SK-N-SH (cell line): ENCODE results near the gene SOX13. TPM values are rescaled to one million over a fixed set of nuclear protein-coding genes. Genes with fewer than 3 reads are reported as not detected.

Experiments used
- CTCF ChIA-PET: fragments of 300-600, 350-600 bp; formaldehyde crosslinking; extraction: SDS; loops from one replicate; lab custom pipeline; 2021; lab: Yijun Ruan, JAX
- POLR2A ChIA-PET: fragments of 350-600 bp; sonication (Branson Sonifier 250); formaldehyde crosslinking; extraction: SDS; loops from one replicate; lab custom pipeline; 2020; ENCODE audit warnings: antibody characterized with exemption, inconsistent platforms; lab: Yijun Ruan, JAX
- DNase-seq: peaks from one replicate; pipeline ENCODE4 v3.0.0; 2012
- H2AFZ ChIP-seq: fragments of 200-600 bp; sonication (generic); 2 replicates; pipeline ENCODE4 v1.8.1; 2016; ENCODE audit warnings: antibody characterized with exemption, mild to moderate bottlenecking, low read depth
- H3F3A ChIP-seq: fragments of 200-600 bp; sonication (generic); replicated peaks from 2 replicates; pipeline ENCODE3; 2016; ENCODE audit warnings: antibody characterized with exemption, mild to moderate bottlenecking; ENCODE audit not compliant: insufficient read depth
- H3K27ac ChIP-seq, 2 experiments: fragments of 200-500 bp in 1 of 2; fragments of 200-600 bp in 1 of 2; sonication (Bioruptor generic) in 1 of 2; sonication (generic), shearing (Covaris generic) in 1 of 2; 2 replicates each; pipeline versions ENCODE4 v1.5.1 to v1.6.1; 2014 to 2016; ENCODE audit warnings: low read depth in 2 of 2, inconsistent platforms in 1 of 2, low read length in 1 of 2, mild to moderate bottlenecking in 1 of 2, mixed read lengths in 1 of 2
- H3K27me3 ChIP-seq: fragments of 200-600 bp; sonication (generic), shearing (Covaris generic); 2 replicates; pipeline ENCODE4 v1.6.1; 2016; ENCODE audit warnings: mixed run types; ENCODE audit not compliant: insufficient read depth
- H3K36me3 ChIP-seq, 2 experiments: fragments of 200-500 bp in 1 of 2; fragments of 200-600 bp in 1 of 2; sonication (Bioruptor generic) in 1 of 2; sonication (generic) in 1 of 2; replicated peaks in 1 of 2; 2 replicates each; pipeline versions ENCODE3 to v1.5.1; 2014 to 2016; ENCODE audit warnings: low read length in 1 of 2, mild to moderate bottlenecking in 1 of 2; ENCODE audit not compliant: insufficient read depth in 2 of 2, control insufficient read depth in 1 of 2
- H3K4me1 ChIP-seq, 2 experiments: fragments of 200-500 bp in 1 of 2; fragments of 200-600 bp in 1 of 2; sonication (Bioruptor generic) in 1 of 2; sonication (generic), shearing (Covaris generic) in 1 of 2; 2 replicates each; pipeline versions ENCODE4 v1.5.1 to v1.6.1; 2014 to 2016; ENCODE audit warnings: low read depth in 1 of 2, low read length in 1 of 2, mixed run types in 1 of 2; ENCODE audit not compliant: insufficient read depth in 2 of 2, control insufficient read depth in 1 of 2
- H3K4me2 ChIP-seq: fragments of 200-600 bp; sonication (generic), shearing (Covaris generic); 2 replicates; pipeline ENCODE4 v1.6.1; 2017; ENCODE audit warnings: mixed run types
- H3K4me3 ChIP-seq, 2 experiments: fragments of 200-500 bp in 1 of 2; fragments of 200-600 bp in 1 of 2; sonication (Bioruptor generic) in 1 of 2; sonication (generic), shearing (Covaris generic) in 1 of 2; 2 replicates each; pipeline versions ENCODE4 v1.5.1 to v1.8.1; 2014 to 2016; ENCODE audit warnings: low read depth in 2 of 2, inconsistent platforms in 1 of 2, low read length in 1 of 2, mild to moderate bottlenecking in 1 of 2, mixed read lengths in 1 of 2, moderate library complexity in 1 of 2
- H3K79me2 ChIP-seq: fragments of 200-600 bp; sonication (generic); 2 replicates; pipeline ENCODE4 v1.8.1; 2017; ENCODE audit warnings: mild to moderate bottlenecking; ENCODE audit not compliant: insufficient read depth
- H3K9ac ChIP-seq: fragments of 200-600 bp; sonication (generic); 2 replicates; pipeline ENCODE4 v1.6.1; 2017; ENCODE audit warnings: mixed run types
- H3K9me2 ChIP-seq: fragments of 200-600 bp; sonication (generic); 2 replicates; pipeline ENCODE4 v1.6.1; 2017; ENCODE audit warnings: mixed run types
- H3K9me3 ChIP-seq: fragments of 200-600 bp; sonication (generic); 2 replicates; pipeline ENCODE4 v1.6.1; 2017; ENCODE audit warnings: mixed run types, mild to moderate bottlenecking, moderate library complexity
- H4K20me1 ChIP-seq: fragments of 200-600 bp; sonication (generic); 2 replicates; pipeline ENCODE4 v1.6.1; 2017; ENCODE audit warnings: mild to moderate bottlenecking, mixed run types; ENCODE audit not compliant: insufficient read depth
- CHD2 ChIP-seq: fragments of 150-350 bp; IDR thresholded peaks from 2 replicates; pipeline ENCODE4 v1.6.1; 2018; ENCODE audit warnings: low read length; ENCODE audit not compliant: partially characterized antibody
- EP300 ChIP-seq, 2 experiments: IDR thresholded peaks; 2 replicates each; pipeline versions ENCODE4 v1.4.0 to v1.6.1; 2012; ENCODE audit warnings: borderline replicate concordance in 1 of 2, low read depth in 1 of 2, low read length in 1 of 2
- FOSL2 ChIP-seq: IDR thresholded peaks from 2 replicates; pipeline ENCODE4 v1.4.0; 2012; ENCODE audit warnings: low read depth, mild to moderate bottlenecking, moderate library complexity, borderline replicate concordance
- FOXM1 ChIP-seq: IDR thresholded peaks from 2 replicates; pipeline ENCODE4 v1.4.0; 2012; ENCODE audit warnings: low read depth, mild to moderate bottlenecking
- GABPA ChIP-seq: IDR thresholded peaks from 2 replicates; pipeline ENCODE4 v1.4.0; 2012; ENCODE audit warnings: low read depth, mild to moderate bottlenecking
- GATA2 ChIP-seq: sonication (generic); formaldehyde crosslinking; IDR thresholded peaks from 2 replicates; pipeline ENCODE4 v1.5.0; 2020; ENCODE audit warnings: mild to moderate bottlenecking, missing genetic modification reagents
- IRF3 ChIP-seq: fragments of 150-350 bp; IDR thresholded peaks from 2 replicates; pipeline ENCODE4 v1.6.1; 2016; ENCODE audit warnings: mild to moderate bottlenecking, low read depth, low read length
- MXI1 ChIP-seq: IDR thresholded peaks from 2 replicates; pipeline ENCODE4 v1.6.1; 2012; ENCODE audit warnings: mild to moderate bottlenecking, low read depth, low read length, improper control_type of control experiment
- NFIC ChIP-seq: IDR thresholded peaks from 2 replicates; pipeline ENCODE4 v1.4.0; 2012; ENCODE audit warnings: borderline replicate concordance
- NRF1 ChIP-seq: IDR thresholded peaks from 2 replicates; pipeline ENCODE4 v1.6.1; 2012; ENCODE audit warnings: low read depth, mild to moderate bottlenecking, low read length
- RAD21 ChIP-seq: IDR thresholded peaks from 2 replicates; pipeline ENCODE4 v1.6.1; 2012; ENCODE audit warnings: mild to moderate bottlenecking, low read length
- RXRA ChIP-seq: IDR thresholded peaks from 2 replicates; pipeline ENCODE4 v1.4.0; 2012; ENCODE audit warnings: low read depth, mild to moderate bottlenecking, borderline replicate concordance
- SIN3A ChIP-seq: IDR thresholded peaks from 2 replicates; pipeline ENCODE4 v1.6.1; 2012; ENCODE audit warnings: low read depth, mild to moderate bottlenecking, low read length, moderate library complexity, borderline replicate concordance
- SMC3 ChIP-seq: IDR thresholded peaks from 2 replicates; pipeline ENCODE4 v1.6.1; 2012; ENCODE audit warnings: low read depth, low read length, improper control_type of control experiment
- TCF12 ChIP-seq: IDR thresholded peaks from 2 replicates; pipeline ENCODE4 v1.4.0; 2012
- YY1 ChIP-seq: IDR thresholded peaks from 2 replicates; pipeline ENCODE4 v1.4.0; 2012; ENCODE audit warnings: low read depth, mild to moderate bottlenecking
- WGBS: methylation state at CpG from one replicate; pipeline ENCODE4 v1.1.6; 2017; ENCODE audit warnings: low lambda C conversion rate; 5-methylcytosine and 5-hydroxymethylcytosine counted together
- polyA plus RNA-seq, 3 experiments: library from polyadenylated mRNA; depleted of rRNA; stranded (reverse); fragments of >200 nt; gene quantifications; 2 replicates each; pipeline ENCODE4 v1.2.3, GENCODE V29; 2012
- TF ChIP-seq, protein P1 (sequence below): fragments of 150-350 bp; IDR thresholded peaks from 2 replicates; pipeline ENCODE4 v1.6.1; 2017; ENCODE audit warnings: antibody characterized with exemption, low read length, low read depth, borderline replicate concordance
- TF ChIP-seq, protein P2 (sequence below): IDR thresholded peaks from 2 replicates; pipeline ENCODE4; 2012
- TF ChIP-seq, protein P3 (sequence below): fragments of 200-600 bp; sonication (generic); IDR thresholded peaks from 2 replicates; pipeline ENCODE4 v1.6.1; 2017; ENCODE audit warnings: antibody characterized with exemption, mild to moderate bottlenecking, moderate library complexity
- TF ChIP-seq, protein P4 (sequence below): IDR thresholded peaks from 2 replicates; pipeline ENCODE4 v1.4.0; 2012; ENCODE audit warnings: low read depth

SOX13 gene
- polyA plus RNA-seq, 1 of the 3 experiments (the other 2 are of a cell fraction): 10.6 TPM

DNA sequence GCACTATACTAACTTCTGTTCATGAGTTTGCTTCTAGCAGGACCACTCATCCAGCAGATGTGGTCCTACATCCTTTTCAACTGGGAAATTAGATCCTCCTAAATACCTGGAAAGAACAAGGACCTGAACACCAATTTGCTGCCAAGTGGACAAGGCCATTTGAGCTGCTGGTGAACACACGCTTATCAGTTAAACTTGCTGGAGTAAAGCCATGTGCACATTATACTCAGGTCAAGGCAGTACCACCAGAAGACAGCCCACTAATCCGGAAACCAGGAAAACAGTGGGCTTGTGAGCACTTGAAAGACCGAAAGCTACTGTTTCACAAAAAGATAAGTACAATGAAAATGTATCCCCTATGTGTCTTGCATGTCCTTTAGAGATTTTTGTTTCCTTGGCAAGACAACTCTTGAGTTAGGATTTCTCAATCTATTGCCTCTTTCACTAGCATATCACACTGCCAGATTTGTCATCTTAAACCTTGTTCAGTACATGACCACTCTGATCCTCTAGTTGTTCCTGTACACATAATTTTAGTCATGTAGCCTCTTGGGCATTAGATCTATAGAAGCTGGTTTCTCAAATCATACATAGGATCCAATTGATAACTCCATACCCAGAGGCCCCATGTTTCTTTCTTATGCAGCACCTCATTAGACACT is 97.7 kb downstream of the SOX13 start:
- Histone ChIP-seq H2AFZ (no peak overlapping the region), H3K27me3 (no peaks in the 10 kb centered on the region; the same call in 1 of the 2 replicates), H3K9me2 (no peaks in the 10 kb centered on the region), H3K79me2 (no peaks in the 10 kb centered on the region), H3K9ac (no peak overlapping the region), H3K4me1 (0 out of 4 replicates have a peak, but pooled peaks cover 0 to 3% of the 10 kb centered on the region in 2 experiments), H3K4me3 (no peak overlapping the region), H3K27ac (no peak overlapping the region), H3K4me2 (no peak overlapping the region), H3F3A (no peaks in the 10 kb centered on the region), H4K20me1 (no peaks in the 10 kb centered on the region), H3K36me3 (no peaks in the 10 kb centered on the region), H3K9me3 (0 out of 2 replicates have a peak, but pooled peaks cover 5% of the 10 kb centered on the region)
- no peak for DNase-seq
- WGBS: 68% methylated on average over 3 of the region's 3 CpGs
- ChIA-PET POLR2A (no interaction called here), CTCF (interaction anchor here (0.7 to 20.5 kb wide), 4 partner anchors 8 to 192 kb away, joined by 3 to 302 read pairs (median 25); partner anchors contain the start of gene PLEKHA6)
- TF ChIP-seq GATA2 (CRISPR knock-in tag) (no peak), MXI1 (no peak), SIN3A (no peak), NRF1 (no peak), IRF3 (no peak), NFIC (no peak), RXRA (no peak), RAD21 (no peak), FOSL2 (no peak), EP300 (IDR thresholded peaks at IDR 0.05; ENCODE audit: borderline replicate concordance in 1 of 2, low read depth in 1 of 2, low read length in 1 of 2) (no peak), CHD2 (no peak), FOXM1 (no peak), SMC3 (no peak), YY1 (no peak), TCF12 (no peak), GABPA (no peak)
- TF ChIP-seq, protein P1, sequence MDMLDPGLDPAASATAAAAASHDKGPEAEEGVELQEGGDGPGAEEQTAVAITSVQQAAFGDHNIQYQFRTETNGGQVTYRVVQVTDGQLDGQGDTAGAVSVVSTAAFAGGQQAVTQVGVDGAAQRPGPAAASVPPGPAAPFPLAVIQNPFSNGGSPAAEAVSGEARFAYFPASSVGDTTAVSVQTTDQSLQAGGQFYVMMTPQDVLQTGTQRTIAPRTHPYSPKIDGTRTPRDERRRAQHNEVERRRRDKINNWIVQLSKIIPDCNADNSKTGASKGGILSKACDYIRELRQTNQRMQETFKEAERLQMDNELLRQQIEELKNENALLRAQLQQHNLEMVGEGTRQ: no peak
- TF ChIP-seq, protein P2, sequence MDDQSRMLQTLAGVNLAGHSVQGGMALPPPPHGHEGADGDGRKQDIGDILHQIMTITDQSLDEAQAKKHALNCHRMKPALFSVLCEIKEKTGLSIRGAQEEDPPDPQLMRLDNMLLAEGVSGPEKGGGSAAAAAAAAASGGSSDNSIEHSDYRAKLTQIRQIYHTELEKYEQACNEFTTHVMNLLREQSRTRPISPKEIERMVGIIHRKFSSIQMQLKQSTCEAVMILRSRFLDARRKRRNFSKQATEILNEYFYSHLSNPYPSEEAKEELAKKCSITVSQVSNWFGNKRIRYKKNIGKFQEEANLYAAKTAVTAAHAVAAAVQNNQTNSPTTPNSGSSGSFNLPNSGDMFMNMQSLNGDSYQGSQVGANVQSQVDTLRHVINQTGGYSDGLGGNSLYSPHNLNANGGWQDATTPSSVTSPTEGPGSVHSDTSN: no peak
- TF ChIP-seq, protein P3, sequence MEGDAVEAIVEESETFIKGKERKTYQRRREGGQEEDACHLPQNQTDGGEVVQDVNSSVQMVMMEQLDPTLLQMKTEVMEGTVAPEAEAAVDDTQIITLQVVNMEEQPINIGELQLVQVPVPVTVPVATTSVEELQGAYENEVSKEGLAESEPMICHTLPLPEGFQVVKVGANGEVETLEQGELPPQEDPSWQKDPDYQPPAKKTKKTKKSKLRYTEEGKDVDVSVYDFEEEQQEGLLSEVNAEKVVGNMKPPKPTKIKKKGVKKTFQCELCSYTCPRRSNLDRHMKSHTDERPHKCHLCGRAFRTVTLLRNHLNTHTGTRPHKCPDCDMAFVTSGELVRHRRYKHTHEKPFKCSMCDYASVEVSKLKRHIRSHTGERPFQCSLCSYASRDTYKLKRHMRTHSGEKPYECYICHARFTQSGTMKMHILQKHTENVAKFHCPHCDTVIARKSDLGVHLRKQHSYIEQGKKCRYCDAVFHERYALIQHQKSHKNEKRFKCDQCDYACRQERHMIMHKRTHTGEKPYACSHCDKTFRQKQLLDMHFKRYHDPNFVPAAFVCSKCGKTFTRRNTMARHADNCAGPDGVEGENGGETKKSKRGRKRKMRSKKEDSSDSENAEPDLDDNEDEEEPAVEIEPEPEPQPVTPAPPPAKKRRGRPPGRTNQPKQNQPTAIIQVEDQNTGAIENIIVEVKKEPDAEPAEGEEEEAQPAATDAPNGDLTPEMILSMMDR: no peak
- TF ChIP-seq, protein P4, sequence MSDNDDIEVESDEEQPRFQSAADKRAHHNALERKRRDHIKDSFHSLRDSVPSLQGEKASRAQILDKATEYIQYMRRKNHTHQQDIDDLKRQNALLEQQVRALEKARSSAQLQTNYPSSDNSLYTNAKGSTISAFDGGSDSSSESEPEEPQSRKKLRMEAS: no peak
